IMR-90 (cell line): ENCODE data around the gene GOLGA6A. TPM values are rescaled to one million over a fixed set of nuclear protein-coding genes. Genes with fewer than 3 reads are reported as not detected.

Experiments
- ATAC-seq: fragments of 200-7000 bp; cut with Tn5 transposase; 2 replicates; pipeline ENCODE4 v1.9.1; 2020; ENCODE audit warnings: low read depth, mild to moderate bottlenecking, moderate library complexity
- BruUV-seq: library from RNA; stranded (reverse); fragments of 400-500 nt; replicated peaks from 2 replicates; lab custom pipeline; 2021; lab: Mats Ljungman, UMichigan
- CTCF ChIA-PET: fragments of 300-600 bp; formaldehyde crosslinking; extraction: SDS; loops from one replicate; lab custom pipeline; 2021; ENCODE audit warnings: antibody characterized with exemption; lab: Yijun Ruan, JAX
- POLR2A ChIA-PET: fragments of 300-600 bp; sonication (Branson Sonifier 250); formaldehyde crosslinking; loops from one replicate; lab custom pipeline; 2022; ENCODE audit warnings: antibody characterized with exemption; ENCODE audit not compliant: unreplicated experiment; lab: Charles Lee
- DNase-seq: peaks from one replicate; pipeline ENCODE4 v3.0.0; 2013
- H2AFZ ChIP-seq: replicated peaks from 2 replicates; pipeline ENCODE3; 2013; ENCODE audit warnings: low read length, mild to moderate bottlenecking; ENCODE audit not compliant: poor library complexity
- H2AK5ac ChIP-seq: 2 replicates; pipeline ENCODE4 v1.6.1; 2013; ENCODE audit warnings: low read depth, low read length, inconsistent platforms
- H2AK9ac ChIP-seq: replicated peaks from 2 replicates; pipeline ENCODE3; 2013; ENCODE audit warnings: mild to moderate bottlenecking, low read depth, low read length, moderate library complexity; ENCODE audit not compliant: poor library complexity
- H2BK120ac ChIP-seq: 2 replicates; pipeline ENCODE4 v1.6.1; 2013; ENCODE audit warnings: low read depth, low read length, inconsistent platforms
- H2BK15ac ChIP-seq: 3 replicates; pipeline ENCODE4 v1.6.1; 2013; ENCODE audit warnings: low read depth, low read length, inconsistent platforms
- H2BK20ac ChIP-seq: 2 replicates; pipeline ENCODE4 v1.6.1; 2013; ENCODE audit warnings: low read depth, mild to moderate bottlenecking, inconsistent platforms, low read length, moderate library complexity
- H2BK5ac ChIP-seq: 2 replicates; pipeline ENCODE4 v1.6.1; 2013; ENCODE audit warnings: mild to moderate bottlenecking, low read depth, low read length, inconsistent platforms; ENCODE audit not compliant: poor library complexity, severe bottlenecking
- H3K14ac ChIP-seq: replicated peaks from 2 replicates; pipeline ENCODE4 v1.6.1; 2013; ENCODE audit warnings: low read depth, low read length, inconsistent platforms
- H3K18ac ChIP-seq: 2 replicates; pipeline ENCODE4 v1.6.1; 2013; ENCODE audit warnings: low read depth, low read length, control low read depth
- H3K23ac ChIP-seq: 2 replicates; pipeline ENCODE4 v1.6.1; 2013; ENCODE audit warnings: low read depth, low read length, inconsistent platforms
- H3K27ac ChIP-seq: 2 replicates; pipeline ENCODE4 v1.5.1; 2013; ENCODE audit warnings: mild to moderate bottlenecking, control low read depth, low read length; ENCODE audit not compliant: insufficient read depth
- H3K27me3 ChIP-seq: 2 replicates; pipeline ENCODE4 v1.6.1; 2013; ENCODE audit warnings: low read length; ENCODE audit not compliant: control insufficient read depth, insufficient read depth
- H3K36me3 ChIP-seq: 2 replicates; pipeline ENCODE4 v1.6.1; 2013; ENCODE audit warnings: low read length, mixed read lengths; ENCODE audit not compliant: control insufficient read depth, insufficient read depth
- H3K4ac ChIP-seq: 2 replicates; pipeline ENCODE4 v1.6.1; 2013; ENCODE audit warnings: low read depth, low read length, inconsistent platforms
- H3K4me1 ChIP-seq: 2 replicates; pipeline ENCODE4 v1.6.1; 2013; ENCODE audit warnings: low read length, mixed read lengths; ENCODE audit not compliant: control insufficient read depth, insufficient read depth
- H3K4me2 ChIP-seq: 2 replicates; pipeline ENCODE4 v1.6.1; 2013; ENCODE audit warnings: low read depth, mild to moderate bottlenecking, control low read depth, low read length, moderate library complexity
- H3K4me3 ChIP-seq: 2 replicates; pipeline ENCODE4 v1.5.1; 2013; ENCODE audit warnings: low read depth, mild to moderate bottlenecking, control low read depth, low read length, moderate library complexity; ENCODE audit not compliant: insufficient read depth
- H3K56ac ChIP-seq: 2 replicates; pipeline ENCODE4 v1.6.1; 2013; ENCODE audit warnings: low read length, inconsistent platforms; ENCODE audit not compliant: insufficient read depth; ENCODE audit errors: extremely low read depth
- H3K79me1 ChIP-seq, 2 experiments: 2 replicates each; pipeline ENCODE4 v1.6.1; 2013; ENCODE audit warnings: low read length in 2 of 2, inconsistent platforms in 1 of 2, low read depth in 1 of 2
- H3K9ac ChIP-seq: 2 replicates; pipeline ENCODE4 v1.6.1; 2013; ENCODE audit warnings: low read depth, low read length, control low read depth
- H3K9me1 ChIP-seq: 2 replicates; pipeline ENCODE4 v1.6.1; 2013; ENCODE audit warnings: low read length, inconsistent platforms; ENCODE audit not compliant: insufficient read depth
- H3K9me3 ChIP-seq: 2 replicates; pipeline ENCODE4 v1.6.1; 2013; ENCODE audit warnings: low read length; ENCODE audit not compliant: control insufficient read depth, insufficient read depth
- H4K20me1 ChIP-seq: 2 replicates; pipeline ENCODE4 v1.6.1; 2013; ENCODE audit warnings: low read length, inconsistent platforms; ENCODE audit not compliant: insufficient read depth
- H4K5ac ChIP-seq: 2 replicates; pipeline ENCODE4 v1.6.1; 2013; ENCODE audit warnings: mild to moderate bottlenecking, low read depth, low read length, control low read depth
- H4K8ac ChIP-seq, 2 experiments: 2 replicates each; pipeline ENCODE4 v1.6.1; 2013; ENCODE audit warnings: low read depth in 2 of 2, low read length in 2 of 2, control low read depth in 1 of 2, inconsistent platforms in 1 of 2
- H4K91ac ChIP-seq: 2 replicates; pipeline ENCODE4 v1.6.1; 2013; ENCODE audit warnings: low read depth, low read length, inconsistent platforms; ENCODE audit not compliant: insufficient read depth
- CEBPB ChIP-seq: IDR thresholded peaks from 2 replicates; pipeline ENCODE4 v1.6.1; 2012; ENCODE audit warnings: low read depth, low read length, improper control_type of control experiment
- CHD1 ChIP-seq: IDR thresholded peaks from 2 replicates; pipeline ENCODE4 v1.6.1; 2012; ENCODE audit warnings: low read depth, low read length, improper control_type of control experiment
- CTCF ChIP-seq: conservative IDR thresholded peaks from 2 replicates; pipeline ENCODE4 v1.5.1; 2012; ENCODE audit warnings: mild to moderate bottlenecking, low read depth, low read length, improper control_type of control experiment
- MAFK ChIP-seq: IDR thresholded peaks from 2 replicates; pipeline ENCODE4 v1.6.1; 2012; ENCODE audit warnings: low read depth, low read length, improper control_type of control experiment
- MAZ ChIP-seq: IDR thresholded peaks from 2 replicates; pipeline ENCODE4 v1.6.1; 2012; ENCODE audit warnings: low read depth, mild to moderate bottlenecking, low read length, improper control_type of control experiment, moderate library complexity, borderline replicate concordance
- MXI1 ChIP-seq: IDR thresholded peaks from 2 replicates; pipeline ENCODE4 v1.6.1; 2012; ENCODE audit warnings: low read depth, mild to moderate bottlenecking, low read length, moderate library complexity, borderline replicate concordance
- NFE2L2 ChIP-seq: fragments of 150-350 bp; IDR thresholded peaks from 2 replicates; pipeline ENCODE4 v1.6.1; 2016; ENCODE audit warnings: low read depth, mild to moderate bottlenecking, low read length
- POLR2A ChIP-seq: IDR thresholded peaks from 2 replicates; pipeline ENCODE4 v1.6.1; 2012; ENCODE audit warnings: mild to moderate bottlenecking, low read depth, low read length
- WGBS, 2 experiments: methylation state at CpG; one replicate each; pipeline versions ENCODE4 v1.1.5 to v1.1.7; 2013; ENCODE audit warnings: missing lambda C conversion rate in 2 of 2; ENCODE audit not compliant: insufficient read length in 1 of 2; ENCODE audit errors: extremely low coverage in 2 of 2; 5-methylcytosine and 5-hydroxymethylcytosine counted together
- dilution Hi-C: fragments of 300-500 bp; cut with HindIII; formaldehyde crosslinking; loops from one replicate; pipeline ENCODE4 v1.14.3; 2018; ENCODE audit warnings: low sequenced_read_pairs; ENCODE audit not compliant: unreplicated experiment
- in situ Hi-C: fragments of 300-500 bp; cut with MboI; formaldehyde crosslinking; loops from 3 replicates; pipeline ENCODE4 v1.14.3; 2019; ENCODE audit warnings: low sequenced_read_pairs, inconsistent platforms, mixed read lengths
- intact Hi-C: fragments of 100-400 bp; cut with micrococcal nuclease; formaldehyde crosslinking; loops from 2 replicates; pipeline ENCODE4 v1.10.0; 2022
- polyA plus RNA-seq, 3 experiments: library from polyadenylated mRNA; depleted of rRNA; stranded (reverse); fragments of >200 nt; gene quantifications; 2 replicates each; pipeline ENCODE4 v1.2.3, GENCODE V29; 2012; ENCODE audit warnings: low replicate concordance in 1 of 3
- total RNA-seq: library from RNA; depleted of rRNA; stranded (reverse); fragments of >200 nt; gene quantifications from 2 replicates; pipeline ENCODE4 v1.2.3, GENCODE V29; 2012
- TF ChIP-seq, protein P1 (sequence below): fragments of 150-350 bp; IDR thresholded peaks from 2 replicates; pipeline ENCODE4 v1.6.1; 2016; ENCODE audit warnings: low read depth, mild to moderate bottlenecking, low read length, moderate library complexity, borderline replicate concordance

Gene GOLGA6A
- total and polyA plus RNA-seq, 2 of the 4 experiments (the other 2 are of a cell fraction): not detected

DNA sequence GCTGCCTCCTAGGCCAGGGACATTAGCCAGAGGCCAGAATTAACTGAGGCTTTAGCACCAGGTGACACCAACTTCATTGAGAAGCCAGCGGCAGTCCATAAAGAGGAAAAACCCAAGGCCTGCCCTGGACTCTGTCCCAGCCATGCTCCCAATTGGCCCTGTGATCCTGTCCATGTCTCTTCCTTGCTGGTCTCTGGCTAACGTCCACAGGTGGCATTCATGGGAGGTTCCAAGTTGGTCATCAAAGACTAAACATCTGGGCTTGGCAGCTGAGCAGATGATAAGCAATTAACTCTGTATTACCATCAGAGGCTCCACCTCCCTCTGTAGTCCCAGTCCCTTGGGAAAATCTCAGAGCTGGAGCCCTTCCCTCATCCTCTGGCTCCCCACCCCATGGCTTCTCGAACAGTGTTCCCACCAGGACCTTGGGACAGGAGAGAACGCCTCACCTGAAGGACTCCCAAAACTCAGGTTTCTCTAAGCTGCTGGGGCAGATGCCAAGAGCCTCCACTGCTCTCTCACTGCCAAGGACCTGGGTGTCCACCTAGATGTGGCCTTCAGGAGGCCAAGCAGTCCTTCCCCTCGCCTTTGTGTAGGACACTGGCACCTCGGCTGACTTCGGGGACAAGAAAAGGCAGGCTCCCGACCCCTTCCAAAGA, 40.4 kb downstream of the GOLGA6A start (continued):
- TF ChIP-seq MAFK: no peak

GRCh38 chr15:74041311-74041756, 41.0 kb downstream of the GOLGA6A start:
- ATAC-seq: no peak
- in situ Hi-C loops (no loop called here), intact Hi-C loops (no loop called here)

More at GRCh38 chr15:74041311-74041756, 41.0 kb downstream of the GOLGA6A start:
- Histone ChIP-seq H3K79me1 (peaks cover 0 to 16% of the 10 kb centered on the region in 2 experiments; a peak in 2 of 4 replicates), H3K27me3 (no peaks in the 10 kb centered on the region), H3K36me3 (peaks cover 3% of the 10 kb centered on the region), H3K9me3 (no peaks in the 10 kb centered on the region), H4K20me1 (no peaks in the 10 kb centered on the region), H2BK15ac (peak overlapping the region; percentile 95), H3K4me3 (no peak overlapping the region), H3K18ac (peak overlapping the region; percentile 83), H3K4me1 (peaks cover 30% of the 10 kb centered on the region), H2AK5ac (peak overlapping the region; percentile 99), H3K23ac (peak overlapping the region; percentile 84), H3K4me2 (no peak overlapping the region), H3K4ac (peak overlapping the region; percentile 99), H4K8ac (peak overlapping the region; percentile 93 to 95; a peak in 3 of 4 replicates), H2BK20ac (peak overlapping the region; percentile 97), H3K14ac (peak overlapping the region; percentile 96), H3K9me1 (peaks cover 28% of the 10 kb centered on the region), H2BK5ac (peak overlapping the region; percentile 86), H3K9ac (no peak overlapping the region), H3K27ac (peak overlapping the region; percentile 83), H2AFZ (peak overlapping the region; percentile 48), H4K91ac (peak overlapping the region; percentile 96), H2AK9ac (peak overlapping the region; percentile 93), H2BK120ac (peak overlapping the region; percentile 98), H4K5ac (peak overlapping the region; percentile 84), H3K56ac (no peak overlapping the region)
- TF ChIP-seq, protein P1, sequence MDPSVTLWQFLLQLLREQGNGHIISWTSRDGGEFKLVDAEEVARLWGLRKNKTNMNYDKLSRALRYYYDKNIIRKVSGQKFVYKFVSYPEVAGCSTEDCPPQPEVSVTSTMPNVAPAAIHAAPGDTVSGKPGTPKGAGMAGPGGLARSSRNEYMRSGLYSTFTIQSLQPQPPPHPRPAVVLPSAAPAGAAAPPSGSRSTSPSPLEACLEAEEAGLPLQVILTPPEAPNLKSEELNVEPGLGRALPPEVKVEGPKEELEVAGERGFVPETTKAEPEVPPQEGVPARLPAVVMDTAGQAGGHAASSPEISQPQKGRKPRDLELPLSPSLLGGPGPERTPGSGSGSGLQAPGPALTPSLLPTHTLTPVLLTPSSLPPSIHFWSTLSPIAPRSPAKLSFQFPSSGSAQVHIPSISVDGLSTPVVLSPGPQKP: no peak
- no peak for TF ChIP-seq POLR2A
- no peak for TF ChIP-seq NFE2L2
- no peak for TF ChIP-seq CTCF
- no peak for TF ChIP-seq CHD1
- TF ChIP-seq CEBPB: no peak
- no peak for TF ChIP-seq MAZ
- TF ChIP-seq MXI1: no peak
- POLR2A ChIA-PET: no interaction called here
- WGBS, 2 experiments: 77% methylated on average over 10 of the region's 10 CpGs; no CpG with 5 or more reads in 1 of the 2 experiments
- no peak for DNase-seq
- CTCF ChIA-PET: interaction anchor here (1.0 to 1.4 kb wide), 3 partner anchors 12 to 68 kb away, joined by 3 to 4 read pairs (median 3); no protein-coding TSS in a partner anchor
- no TSS peak for BruUV-seq
- dilution Hi-C loops: no loop called here
